Upper lobe of left lung (tissue), 6 donors: ENCODE results near the gene KIRREL1. TPM values are rescaled to one million over a fixed set of nuclear protein-coding genes. Genes with fewer than 3 reads are reported as not detected.
A peak's percentile ranks its signal among the peaks of the same experiment; 100 is the strongest.

ENCODE experiments used
- ATAC-seq, 2 donors: fragments of 200-7000 bp; cut with Tn5 transposase; one replicate each; pipeline ENCODE4 v1.9.1; 2022; ENCODE audit warnings: mild to moderate bottlenecking in 2 of 2, moderate library complexity in 2 of 2; ENCODE audit not compliant: low FRiP score in 2 of 2
- DNase-seq, 2 donors: peaks; one replicate each; pipeline ENCODE4 v3.0.0-alpha.2; 2019 to 2020
- H3K27ac ChIP-seq, 4 donors: fragments of 200-600 bp; sonication (generic); one replicate each; pipeline ENCODE4 v1.5.1; 2016 to 2019
- H3K27me3 ChIP-seq, 4 donors: fragments of 200-600 bp; sonication (generic); one replicate each; pipeline ENCODE4 v1.5.1; 2017 to 2019
- H3K36me3 ChIP-seq, 4 donors: fragments of 200-600 bp; sonication (generic); one replicate each; pipeline ENCODE4 v1.5.1; 2016 to 2019
- H3K4me1 ChIP-seq, 4 donors: fragments of 200-600 bp; sonication (generic); one replicate each; pipeline ENCODE4 v1.5.1; 2018 to 2019
- H3K4me3 ChIP-seq, 4 donors: fragments of 200-600 bp; sonication (generic); one replicate each; pipeline ENCODE4 v1.5.1; 2017 to 2019; ENCODE audit warnings: mild to moderate bottlenecking in 2 of 4, moderate library complexity in 1 of 4
- H3K9me3 ChIP-seq, 4 donors: fragments of 200-600 bp; sonication (generic); one replicate each; pipeline ENCODE4 v1.5.1; 2018 to 2019
- EP300 ChIP-seq, 4 donors: sonication (generic); formaldehyde crosslinking; IDR thresholded peaks; one replicate each; pipeline ENCODE4 v1.5.1; 2017; ENCODE audit warnings: antibody characterized with exemption in 4 of 4, control low read depth in 2 of 4
- POLR2A ChIP-seq, 4 donors: fragments of 450-650 bp; IDR thresholded peaks; one replicate each; pipeline ENCODE4 v1.5.1; 2016 to 2017; ENCODE audit warnings: antibody characterized with exemption in 4 of 4, mild to moderate bottlenecking in 2 of 4
- POLR2AphosphoS5 ChIP-seq, 2 donors: sonication (generic); formaldehyde crosslinking; IDR thresholded peaks; one replicate each; pipeline ENCODE4 v1.5.1; 2017; ENCODE audit warnings: antibody characterized with exemption in 2 of 2
- WGBS, 2 donors: methylation state at CpG; one replicate each; pipeline ENCODE4 v1.1.5; 2017 to 2018; 5-methylcytosine and 5-hydroxymethylcytosine counted together
- total RNA-seq, 6 donors: library from RNA; depleted of rRNA in 4 of 6; stranded (reverse); fragments of >200 nt in 4 of 6; gene quantifications; one replicate each; pipeline versions ENCODE4 v1.1.0 to v1.2.1, GENCODE V29; 2016 to 2021
- TF ChIP-seq, protein P1 (sequence below), 6 experiments: fragments of 450-650 bp in 4 of 6; fragments of 200-600 bp in 2 of 6; sonication (generic) in 2 of 6; IDR thresholded peaks; one replicate each; pipeline ENCODE4 v1.5.1; 2016 to 2019; ENCODE audit warnings: antibody characterized with exemption in 6 of 6
- donor health status: DM: no; HTN: no; CAD: no; lungs with moderate emphysema.
- donor health status: DM: no; HTN: yes; CAD: no; lungs with severe emphysema.

KIRREL1 gene
- total RNA-seq, 6 donors from 2014 or later = 16.9 to 40.6 (median 25.8) TPM

GRCh38 chr1:157952601-157953000 lies 40.8 kb upstream of the KIRREL1 start:
- ATAC-seq (no peak), DNase-seq (no peak)
- TF ChIP-seq POLR2AphosphoS5 (IDR thresholded peaks at IDR 0.05) (no peak), EP300 (IDR thresholded peaks at IDR 0.05) (no peak), POLR2A (IDR thresholded peaks at IDR 0.05) (no peak)
- TF ChIP-seq, protein P1, sequence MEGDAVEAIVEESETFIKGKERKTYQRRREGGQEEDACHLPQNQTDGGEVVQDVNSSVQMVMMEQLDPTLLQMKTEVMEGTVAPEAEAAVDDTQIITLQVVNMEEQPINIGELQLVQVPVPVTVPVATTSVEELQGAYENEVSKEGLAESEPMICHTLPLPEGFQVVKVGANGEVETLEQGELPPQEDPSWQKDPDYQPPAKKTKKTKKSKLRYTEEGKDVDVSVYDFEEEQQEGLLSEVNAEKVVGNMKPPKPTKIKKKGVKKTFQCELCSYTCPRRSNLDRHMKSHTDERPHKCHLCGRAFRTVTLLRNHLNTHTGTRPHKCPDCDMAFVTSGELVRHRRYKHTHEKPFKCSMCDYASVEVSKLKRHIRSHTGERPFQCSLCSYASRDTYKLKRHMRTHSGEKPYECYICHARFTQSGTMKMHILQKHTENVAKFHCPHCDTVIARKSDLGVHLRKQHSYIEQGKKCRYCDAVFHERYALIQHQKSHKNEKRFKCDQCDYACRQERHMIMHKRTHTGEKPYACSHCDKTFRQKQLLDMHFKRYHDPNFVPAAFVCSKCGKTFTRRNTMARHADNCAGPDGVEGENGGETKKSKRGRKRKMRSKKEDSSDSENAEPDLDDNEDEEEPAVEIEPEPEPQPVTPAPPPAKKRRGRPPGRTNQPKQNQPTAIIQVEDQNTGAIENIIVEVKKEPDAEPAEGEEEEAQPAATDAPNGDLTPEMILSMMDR (IDR thresholded peaks at IDR 0.05) = no peak
- Histone ChIP-seq H3K4me3 (no peak overlapping the region), H3K36me3 (no peaks in the 10 kb centered on the region), H3K27ac (no peak overlapping the region), H3K4me1 (no peaks in the 10 kb centered on the region), H3K9me3 (no peaks in the 10 kb centered on the region), H3K27me3 (no peaks in the 10 kb centered on the region)
- 37 to 46% methylated on average over 3 of the region's 3 CpGs for WGBS, 2 donors

GRCh38 chr1:157955221-157955620 lies 38.2 kb upstream of the KIRREL1 start:
- Histone ChIP-seq H3K27me3 (no peaks in the 10 kb centered on the region), H3K27ac (no peak overlapping the region), H3K36me3 (no peaks in the 10 kb centered on the region), H3K9me3 (no peaks in the 10 kb centered on the region), H3K4me1 (no peaks in the 10 kb centered on the region), H3K4me3 (no peak overlapping the region)
- no peak for DNase-seq
- no peak for ATAC-seq
- TF ChIP-seq POLR2AphosphoS5 (IDR thresholded peaks at IDR 0.05) = no peak
- TF ChIP-seq, protein P1 (IDR thresholded peaks at IDR 0.05) = no peak
- no peak for TF ChIP-seq EP300 (IDR thresholded peaks at IDR 0.05)
- TF ChIP-seq POLR2A (IDR thresholded peaks at IDR 0.05) = no peak

GRCh38 chr1:157955857-157956256 lies 37.6 kb upstream of the KIRREL1 start:
- 76 to 77% methylated on average over 6 of the region's 6 CpGs for WGBS, 2 donors
- Histone ChIP-seq H3K4me3 (no peak overlapping the region), H3K27me3 (no peaks in the 10 kb centered on the region), H3K4me1 (no peaks in the 10 kb centered on the region), H3K36me3 (no peaks in the 10 kb centered on the region), H3K9me3 (no peaks in the 10 kb centered on the region), H3K27ac (no peak overlapping the region)
- ATAC-seq = peak in 1 of 2 donors; percentile 66
- DNase-seq = peak in 1 of 2 donors; percentile 17
- TF ChIP-seq POLR2AphosphoS5 (IDR thresholded peaks at IDR 0.05) (no peak), POLR2A (IDR thresholded peaks at IDR 0.05) (no peak)
- TF ChIP-seq, protein P1 (IDR thresholded peaks at IDR 0.05) = no peak

DNA sequence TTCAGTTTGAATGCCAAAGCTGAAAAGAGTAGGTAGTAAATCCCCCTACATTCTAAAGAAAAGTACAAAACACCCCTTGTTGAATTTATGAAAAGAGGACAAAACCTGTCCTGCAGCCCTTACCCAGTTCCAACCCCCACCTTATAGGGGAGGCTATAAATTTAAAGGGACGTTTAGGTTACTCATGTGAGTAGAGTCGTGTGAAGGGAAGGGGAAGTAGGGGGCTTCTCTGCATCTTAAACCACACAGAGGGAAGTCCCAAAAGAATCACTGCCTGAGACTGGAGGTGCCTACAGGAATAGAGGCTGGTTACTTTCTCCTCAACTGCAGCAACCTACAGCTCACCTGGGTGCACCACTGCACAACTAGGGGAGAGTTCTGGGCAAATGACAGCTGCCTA lies 36.7 kb upstream of the KIRREL1 start:
- 49 to 54% methylated on average over 2 of the region's 2 CpGs for WGBS, 2 donors
- TF ChIP-seq POLR2A (IDR thresholded peaks at IDR 0.05) (no peak), EP300 (IDR thresholded peaks at IDR 0.05) (no peak), POLR2AphosphoS5 (IDR thresholded peaks at IDR 0.05) (no peak)
- TF ChIP-seq, protein P1 (IDR thresholded peaks at IDR 0.05) = no peak
- Histone ChIP-seq H3K27me3 (no peaks in the 10 kb centered on the region), H3K27ac (no peak overlapping the region), H3K36me3 (no peaks in the 10 kb centered on the region), H3K4me1 (no peaks in the 10 kb centered on the region), H3K4me3 (no peak overlapping the region), H3K9me3 (no peaks in the 10 kb centered on the region)
- DNase-seq (no peak), ATAC-seq (no peak)

DNA sequence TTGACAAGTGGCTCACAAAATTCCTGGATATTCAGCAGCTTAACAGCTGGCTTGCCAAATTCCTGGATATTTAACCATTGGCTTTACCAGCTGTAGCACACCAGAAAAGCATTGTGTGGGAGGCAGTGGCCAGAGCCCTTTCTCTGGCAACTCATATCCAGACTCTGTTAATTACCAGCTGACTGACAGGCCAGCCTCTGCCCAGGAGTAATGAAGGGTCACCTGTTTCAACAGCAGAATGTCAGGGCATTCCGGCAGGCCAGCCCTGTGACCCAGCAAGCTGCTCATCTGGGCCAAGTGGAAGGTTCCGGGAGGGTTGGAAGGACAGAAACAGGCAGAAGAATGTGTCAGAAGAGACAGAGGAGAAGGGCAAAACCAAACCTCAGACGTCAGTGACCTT lies 35.2 kb upstream of the KIRREL1 start:
- ATAC-seq (no peak), DNase-seq (no peak)
- TF ChIP-seq POLR2AphosphoS5 (IDR thresholded peaks at IDR 0.05) (no peak), EP300 (IDR thresholded peaks at IDR 0.05) (no peak), POLR2A (IDR thresholded peaks at IDR 0.05) (no peak)
- TF ChIP-seq, protein P1 (IDR thresholded peaks at IDR 0.05) = no peak
- Histone ChIP-seq H3K27me3 (no peaks in the 10 kb centered on the region), H3K27ac (no peak overlapping the region), H3K4me1 (no peaks in the 10 kb centered on the region), H3K9me3 (no peaks in the 10 kb centered on the region), H3K4me3 (no peak overlapping the region), H3K36me3 (no peaks in the 10 kb centered on the region)
- WGBS, 2 donors = 66 to 72% methylated on average over 3 of the region's 3 CpGs
